Activated gamma-delta T cell treated with Interleukin-2 at 50 U/mL for 16 hours (primary cell): ENCODE results near the gene PDE6D.
A peak's percentile ranks its signal among the peaks of the same experiment; 100 is the strongest.

ENCODE experiments used
- DNase-seq: peaks from one replicate; pipeline ENCODE4 v3.0.0-alpha.2; 2020

PDE6D gene

DNA sequence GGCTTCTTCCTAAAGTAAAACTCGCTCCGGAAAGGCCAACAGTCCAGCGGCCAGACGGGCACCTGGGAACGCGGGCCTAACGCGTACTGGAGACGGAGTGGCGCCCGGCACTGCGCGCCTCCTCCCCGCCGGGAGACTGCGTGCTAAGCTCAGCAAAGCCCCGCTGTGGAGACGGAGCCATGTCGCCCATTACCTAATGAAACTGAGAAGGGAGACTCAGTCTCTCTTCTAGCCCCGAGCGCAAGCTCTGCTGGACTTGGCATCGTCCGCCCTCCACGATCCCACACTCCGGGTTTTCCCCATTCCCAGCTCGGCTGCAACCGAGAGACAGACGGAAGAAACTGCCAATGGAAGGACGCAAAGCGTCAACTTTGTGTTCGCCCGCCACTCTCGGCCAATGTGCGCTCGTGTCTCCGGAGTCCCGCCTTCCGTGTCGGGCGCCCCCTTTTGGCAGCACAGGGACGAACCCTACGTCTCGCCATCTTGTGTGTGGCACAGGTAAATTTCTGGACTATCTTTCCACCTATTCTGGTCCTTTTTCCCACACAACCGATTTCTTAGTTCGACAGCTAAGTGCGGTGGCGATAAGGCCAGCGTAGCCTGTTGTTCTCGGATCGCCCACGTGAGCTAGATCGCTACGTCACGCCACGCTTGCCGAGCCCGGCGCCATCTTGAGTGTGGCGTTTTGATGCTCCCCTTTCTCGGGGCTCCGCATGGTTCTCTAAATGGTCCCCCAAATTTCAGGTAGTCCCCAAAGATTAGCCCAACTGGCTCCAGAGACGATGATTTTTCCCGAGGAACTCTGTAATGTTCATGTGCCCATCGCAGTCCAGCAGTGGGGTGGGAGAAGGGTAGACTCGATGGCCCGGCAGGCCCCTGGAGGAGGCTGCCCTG lies 74.1 kb downstream of the PDE6D start:
- peak; percentile 97 for DNase-seq

DNA sequence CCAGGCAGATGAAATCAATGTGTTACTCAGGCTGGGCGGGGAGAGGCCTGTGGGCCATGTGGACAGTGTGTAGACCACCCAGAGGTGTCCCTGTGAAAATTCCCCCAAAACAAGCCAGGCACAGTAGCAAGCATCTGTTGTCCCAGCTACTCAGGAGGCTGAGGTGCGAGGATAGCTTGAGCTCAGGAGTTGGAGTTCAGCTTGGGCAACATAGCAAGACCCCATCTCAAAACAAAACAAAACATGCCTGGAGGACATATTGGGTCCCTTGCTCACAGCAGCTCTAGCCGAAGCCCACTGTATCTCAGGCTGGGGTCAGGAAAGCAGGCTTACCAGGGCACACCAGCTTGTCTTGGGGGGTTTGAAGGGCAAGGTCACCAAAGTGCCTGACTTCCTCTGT lies 77.1 kb downstream of the PDE6D start:
- no peak for DNase-seq

DNA sequence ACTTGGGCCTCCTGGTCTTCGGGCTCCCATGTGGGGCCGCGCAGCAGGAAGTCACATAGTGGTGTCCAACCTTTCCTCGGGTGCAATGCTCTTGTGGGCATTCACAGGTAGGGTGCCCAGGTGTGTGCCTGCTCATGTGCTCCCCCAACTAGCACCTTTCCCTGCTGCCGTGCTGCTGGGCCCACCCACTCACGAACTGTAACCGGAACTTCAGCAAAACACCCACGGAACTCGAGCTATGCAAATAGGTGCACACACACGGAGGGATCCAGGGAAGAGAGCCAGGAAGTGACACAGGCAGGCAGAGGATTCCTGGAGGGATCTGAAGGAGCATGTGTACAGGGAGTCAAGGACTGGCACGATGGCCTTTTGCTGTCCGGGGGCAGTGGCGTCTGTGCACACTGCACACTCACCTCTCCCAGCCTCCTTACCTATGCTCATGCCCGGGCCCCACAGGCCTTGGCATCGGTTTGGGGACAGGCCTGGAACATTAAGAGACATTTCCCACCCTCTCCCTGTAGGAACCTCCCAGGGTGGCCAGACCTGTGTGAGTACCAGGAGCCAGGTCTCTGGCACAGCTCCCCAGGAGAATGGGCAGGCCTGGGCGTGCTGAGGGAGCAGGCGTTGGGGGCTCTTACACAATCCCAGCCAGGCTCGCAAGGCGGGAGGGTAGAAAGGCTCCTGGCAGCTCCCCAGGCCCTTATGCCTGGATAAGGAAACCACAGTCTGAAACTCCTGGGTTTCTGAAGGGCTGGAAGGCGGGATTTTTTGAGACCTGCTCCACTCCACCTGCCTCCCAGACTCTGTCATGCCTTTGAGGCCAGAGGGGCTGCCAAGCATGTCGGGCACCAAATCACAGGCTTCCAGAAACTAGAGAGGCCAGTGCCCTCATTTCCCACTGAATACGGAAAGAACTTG lies 79.4 kb downstream of the PDE6D start:
- no peak for DNase-seq

DNA sequence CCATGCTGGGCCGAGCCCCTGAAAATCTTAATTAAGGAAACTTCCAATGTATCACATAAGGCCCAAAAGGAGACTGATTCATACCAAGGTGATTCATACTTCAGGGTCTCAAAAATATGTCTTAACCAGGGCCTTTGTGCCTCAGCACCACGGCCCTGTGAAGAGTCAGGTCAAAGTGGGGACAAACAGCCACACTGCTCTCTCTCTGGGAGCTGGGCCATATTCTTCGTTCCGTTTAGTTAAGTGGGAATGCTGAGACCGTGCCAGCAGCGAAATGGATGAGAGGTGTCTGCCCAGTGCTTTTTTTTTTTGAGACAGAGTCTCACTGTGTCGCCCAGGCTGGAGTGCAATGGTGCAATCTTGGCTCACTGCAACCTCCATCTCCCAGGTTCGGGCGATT lies 82.1 kb downstream of the PDE6D start:
- no peak for DNase-seq

DNA sequence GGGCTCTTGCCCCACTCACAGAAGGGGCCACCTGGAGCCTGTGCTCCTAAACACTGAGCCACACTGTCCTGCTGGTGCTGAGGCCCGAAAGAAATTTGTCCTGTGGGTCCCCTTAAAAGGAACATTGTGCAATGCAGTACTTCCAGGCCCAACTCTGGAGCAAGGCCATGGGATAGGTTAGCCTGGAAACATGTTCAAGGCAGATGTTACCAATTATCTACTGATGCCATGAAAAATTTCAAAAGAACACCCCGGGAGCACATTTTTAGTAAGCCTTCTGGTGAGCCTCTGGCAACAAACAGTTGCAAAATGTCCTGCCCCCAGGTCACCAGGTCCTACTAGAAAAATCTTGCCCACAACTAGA lies 85.1 kb downstream of the PDE6D start:
- no peak for DNase-seq

DNA sequence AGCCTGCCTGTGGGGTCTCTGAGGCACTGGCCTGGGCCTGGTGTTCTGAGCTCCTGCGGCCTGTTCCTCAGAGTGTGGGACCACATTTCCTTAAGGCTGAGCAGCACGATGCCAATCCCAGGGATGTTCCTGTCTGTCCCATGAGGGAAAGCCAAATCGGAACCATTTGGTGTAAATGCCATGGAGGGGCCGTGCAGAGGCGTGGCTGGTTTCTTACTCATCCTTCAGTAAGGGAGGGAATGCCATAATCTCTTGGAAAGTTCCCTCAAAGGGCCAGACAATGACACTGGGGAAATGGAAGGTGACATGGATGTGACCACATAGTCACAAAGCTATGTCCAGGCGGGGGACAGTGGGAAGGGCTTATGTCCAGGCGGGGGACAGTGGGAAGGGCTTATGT lies 87.1 kb downstream of the PDE6D start:
- no peak for DNase-seq

DNA sequence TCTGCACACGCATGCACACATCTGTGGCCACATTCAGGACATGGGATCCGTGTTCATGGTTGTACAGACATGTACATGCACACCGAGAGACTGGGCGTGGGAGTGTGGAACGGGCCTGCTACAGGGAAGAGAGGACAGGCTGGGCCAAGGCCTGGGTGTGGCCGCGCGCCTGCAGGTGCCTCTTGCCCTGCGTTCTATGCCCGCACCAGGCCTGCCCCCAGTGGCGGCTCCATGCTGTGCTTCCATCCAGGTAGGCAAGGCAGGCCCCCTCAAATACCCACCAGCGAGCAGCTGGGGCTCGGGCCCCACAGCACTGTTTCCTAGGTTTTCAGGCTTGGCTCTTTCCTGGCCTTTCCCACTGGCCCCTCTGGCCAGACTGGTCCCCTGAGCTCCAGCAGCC lies 88.2 kb downstream of the PDE6D start:
- DNase-seq, result no peak

DNA sequence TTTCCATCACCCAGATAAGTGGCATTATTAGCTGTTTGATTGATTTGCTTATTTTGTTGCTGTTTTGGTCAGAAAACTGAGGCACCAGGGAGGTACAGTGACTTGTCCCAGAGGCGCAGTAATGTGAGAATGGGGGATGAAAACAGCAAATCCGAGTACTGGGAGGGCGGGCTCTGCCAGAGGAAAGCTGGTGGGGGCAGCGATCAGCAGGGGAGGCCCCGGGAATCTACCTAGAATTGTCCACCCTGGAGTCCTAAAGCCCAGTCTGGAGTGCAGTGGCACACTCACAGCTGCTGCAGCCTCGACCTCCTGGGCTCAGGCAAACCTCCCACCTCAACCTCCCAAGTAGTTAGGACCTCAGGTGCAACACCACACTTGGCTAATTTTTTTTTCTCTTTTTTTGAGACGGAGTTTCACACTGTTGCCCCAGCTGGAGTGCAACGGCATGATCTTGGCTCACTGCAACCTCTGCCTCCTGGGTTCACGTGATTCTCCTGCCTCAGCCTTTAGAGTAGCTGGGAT lies 89.8 kb downstream of the PDE6D start:
- no peak for DNase-seq

DNA sequence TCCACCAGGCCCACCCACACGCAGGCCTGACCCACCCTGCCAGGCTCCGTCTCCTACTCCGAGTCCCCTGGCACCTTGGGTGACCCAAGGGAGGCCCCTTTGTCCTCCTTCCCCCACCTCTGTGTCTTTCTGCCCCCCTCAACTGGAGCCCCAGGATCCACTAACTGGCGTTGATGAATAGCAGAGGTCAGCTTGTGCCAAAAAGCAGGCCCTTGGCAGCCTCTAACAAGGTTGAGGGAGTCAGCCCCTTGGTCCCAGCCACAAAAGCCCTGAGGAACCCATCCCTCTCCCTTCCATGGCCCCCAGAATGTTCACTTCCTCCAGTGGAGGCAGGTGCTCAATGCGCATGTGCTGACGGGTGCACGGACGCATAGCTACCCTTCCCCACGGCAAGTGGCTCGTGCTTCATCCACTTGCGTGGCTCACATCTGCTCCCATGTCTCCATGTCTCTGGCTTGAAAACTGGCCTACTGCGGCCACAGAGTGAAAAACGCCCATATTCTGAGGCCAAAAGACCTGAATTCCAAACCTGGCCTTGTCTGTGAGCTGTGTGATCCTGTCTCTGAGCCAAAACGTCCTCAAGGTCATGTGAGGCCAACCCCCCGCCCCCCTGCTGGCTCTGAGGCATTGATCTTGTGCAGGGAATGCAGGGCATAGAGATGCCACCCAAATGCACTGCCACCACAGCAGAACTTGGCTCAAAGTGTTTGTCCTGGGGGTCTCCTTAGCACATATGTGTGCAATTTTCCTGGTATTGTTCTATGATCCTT lies 91.8 kb downstream of the PDE6D start:
- DNase-seq, result no peak

DNA sequence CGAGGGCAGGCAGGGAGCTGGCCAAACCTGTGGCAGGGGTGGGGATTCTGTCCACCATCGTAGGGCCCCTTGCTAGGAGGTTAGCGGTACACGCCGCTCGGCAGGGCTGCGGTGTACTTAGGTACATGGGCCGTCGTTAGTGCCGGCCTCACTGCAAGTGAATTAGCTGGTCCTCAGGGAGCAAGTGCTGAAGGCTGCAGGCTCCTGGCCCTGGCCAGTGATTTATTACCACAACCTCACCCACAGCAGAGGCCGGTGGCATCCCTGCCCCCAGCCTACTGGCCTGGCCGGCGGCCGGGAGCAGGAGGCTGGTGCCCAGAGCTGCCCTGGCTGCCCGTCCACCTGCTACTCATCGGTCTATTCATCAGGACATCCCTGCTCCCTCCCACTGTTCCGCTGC lies 92.4 kb downstream of the PDE6D start:
- no peak for DNase-seq

DNA sequence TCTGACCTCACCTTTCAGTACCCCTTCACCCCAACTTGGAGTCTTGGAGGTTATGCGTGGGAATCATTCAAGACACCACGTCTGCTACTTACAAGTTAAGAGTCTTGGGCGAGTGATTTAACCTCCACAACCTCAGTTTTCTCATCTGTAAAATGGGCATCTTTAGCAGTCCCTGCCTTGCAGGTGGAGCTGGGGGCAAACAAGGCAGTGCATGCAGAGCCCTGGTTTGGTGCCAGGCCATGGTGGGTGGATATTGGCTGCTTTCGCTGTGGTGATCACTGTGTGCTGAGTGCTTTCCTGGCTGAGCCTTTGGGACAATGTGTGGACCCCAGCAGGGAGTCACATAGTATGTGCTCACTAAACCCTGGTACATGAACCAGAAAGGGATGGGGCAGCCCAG lies 93.1 kb downstream of the PDE6D start:
- DNase-seq, result no peak

DNA sequence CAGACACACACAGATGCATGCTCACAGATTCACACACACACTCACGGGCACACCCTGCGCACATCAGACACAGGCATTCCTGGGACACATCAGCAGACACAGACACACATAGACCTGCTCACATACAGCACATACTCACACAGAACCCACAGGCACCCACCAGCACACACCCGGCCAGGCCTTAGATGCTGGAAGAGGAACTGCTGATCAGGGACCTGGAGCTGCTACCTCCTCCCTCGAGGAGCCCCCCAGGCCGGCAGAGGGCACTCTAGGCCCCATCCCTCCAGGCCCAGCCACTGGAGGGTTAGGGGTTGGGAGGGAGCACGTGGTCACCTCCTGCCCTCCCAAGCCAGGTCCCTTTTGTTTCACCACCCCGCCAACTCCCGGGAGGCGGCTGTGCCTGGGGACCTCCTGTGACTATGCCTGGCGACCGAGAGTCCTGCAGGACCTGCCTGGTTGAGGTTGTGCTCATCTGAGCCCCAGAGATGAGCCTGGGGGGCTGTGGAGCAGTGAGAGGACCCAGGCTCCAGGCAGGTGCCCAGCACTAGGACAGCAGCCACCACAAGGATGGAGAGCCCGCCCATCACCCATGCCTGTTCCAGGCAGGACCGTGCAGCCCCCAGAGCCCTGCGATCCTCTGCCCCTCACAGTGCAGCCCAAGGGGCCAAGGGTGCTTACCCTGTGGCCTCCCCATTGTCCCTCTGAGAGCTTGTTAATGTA lies 93.8 kb downstream of the PDE6D start:
- DNase-seq, result peak; percentile 68

DNA sequence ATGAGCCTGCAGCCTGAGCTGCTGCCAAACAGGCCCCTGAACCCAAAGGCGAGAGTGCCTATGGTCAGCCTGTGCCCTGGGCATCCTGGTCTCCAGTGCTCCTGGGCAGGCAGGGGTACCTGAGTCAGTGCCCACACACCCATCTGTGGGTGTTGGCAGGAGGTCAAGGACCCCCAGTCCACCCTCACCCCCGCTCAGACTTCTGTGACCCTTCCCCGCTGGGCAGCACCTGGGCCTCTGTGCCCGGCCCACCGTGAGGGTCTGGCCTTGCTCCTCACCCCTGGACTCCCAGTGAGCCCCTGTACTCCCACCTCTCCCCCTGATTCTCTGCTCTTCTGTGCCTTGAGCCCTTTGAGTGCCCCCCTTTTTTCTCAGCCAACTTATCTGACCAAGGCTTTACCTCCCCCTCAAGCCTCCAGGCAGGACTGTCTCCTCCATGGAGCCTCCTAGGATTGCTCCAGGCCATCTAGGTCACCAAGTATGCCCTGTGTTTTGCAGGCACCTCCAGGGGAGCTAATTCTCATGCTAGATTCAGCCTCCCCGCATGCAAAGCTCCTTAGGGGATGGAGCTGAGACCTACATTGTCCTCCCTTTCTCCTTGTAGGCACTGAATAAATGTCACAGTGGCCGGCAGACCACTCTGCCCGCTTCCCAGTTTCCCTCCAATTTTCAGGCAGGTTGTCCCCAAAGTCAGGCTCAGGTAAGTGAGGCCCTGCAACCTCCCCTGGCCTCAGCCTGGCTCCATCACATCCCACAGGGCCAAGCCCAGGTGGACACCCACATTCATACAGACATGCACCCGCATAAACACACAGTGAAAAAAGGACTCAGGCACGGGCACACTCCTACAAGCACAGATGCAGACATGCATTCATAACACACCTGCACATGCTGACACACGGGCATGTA lies 94.6 kb downstream of the PDE6D start:
- no peak for DNase-seq

DNA sequence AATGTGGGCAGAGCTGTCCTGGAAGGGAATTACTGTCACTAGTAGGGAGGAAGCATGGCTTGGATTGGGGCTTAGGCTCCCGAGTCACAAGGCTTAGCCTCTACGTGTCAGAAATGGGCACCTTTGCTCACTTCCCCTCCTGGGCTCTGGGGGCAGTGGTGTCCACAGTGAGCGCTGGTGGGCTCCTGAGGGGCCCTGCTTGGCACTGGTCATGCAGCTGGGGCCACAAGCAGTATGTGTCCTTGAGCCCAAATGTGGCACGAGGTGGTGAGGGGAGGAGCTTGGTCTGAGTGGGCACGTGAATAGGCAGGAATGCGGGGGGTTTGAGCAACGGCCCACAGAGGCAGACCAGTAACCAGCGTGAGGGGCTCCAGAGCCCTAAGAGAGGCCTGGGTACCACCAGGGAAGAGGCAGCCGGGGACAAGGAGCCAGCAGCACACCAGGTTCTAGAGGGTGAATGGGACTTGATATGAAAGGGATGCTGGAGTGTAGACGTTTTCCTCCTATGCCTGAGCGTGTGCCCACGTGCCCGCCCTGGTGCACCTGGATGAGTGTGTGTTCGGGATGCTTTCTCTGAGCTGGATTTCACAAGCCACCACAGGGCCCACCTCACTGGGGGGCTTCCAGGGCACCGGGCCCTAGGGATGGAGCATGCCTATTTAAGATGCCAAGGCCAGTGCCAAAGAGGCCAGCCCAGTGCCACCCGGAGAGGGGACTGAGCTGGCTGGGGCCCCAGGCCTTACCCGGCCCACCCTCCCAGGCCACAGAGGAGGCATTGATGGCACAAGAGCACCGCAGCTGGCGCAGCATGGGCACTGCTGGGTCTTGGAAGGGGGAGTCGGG lies 95.5 kb downstream of the PDE6D start:
- DNase-seq, result no peak

DNA sequence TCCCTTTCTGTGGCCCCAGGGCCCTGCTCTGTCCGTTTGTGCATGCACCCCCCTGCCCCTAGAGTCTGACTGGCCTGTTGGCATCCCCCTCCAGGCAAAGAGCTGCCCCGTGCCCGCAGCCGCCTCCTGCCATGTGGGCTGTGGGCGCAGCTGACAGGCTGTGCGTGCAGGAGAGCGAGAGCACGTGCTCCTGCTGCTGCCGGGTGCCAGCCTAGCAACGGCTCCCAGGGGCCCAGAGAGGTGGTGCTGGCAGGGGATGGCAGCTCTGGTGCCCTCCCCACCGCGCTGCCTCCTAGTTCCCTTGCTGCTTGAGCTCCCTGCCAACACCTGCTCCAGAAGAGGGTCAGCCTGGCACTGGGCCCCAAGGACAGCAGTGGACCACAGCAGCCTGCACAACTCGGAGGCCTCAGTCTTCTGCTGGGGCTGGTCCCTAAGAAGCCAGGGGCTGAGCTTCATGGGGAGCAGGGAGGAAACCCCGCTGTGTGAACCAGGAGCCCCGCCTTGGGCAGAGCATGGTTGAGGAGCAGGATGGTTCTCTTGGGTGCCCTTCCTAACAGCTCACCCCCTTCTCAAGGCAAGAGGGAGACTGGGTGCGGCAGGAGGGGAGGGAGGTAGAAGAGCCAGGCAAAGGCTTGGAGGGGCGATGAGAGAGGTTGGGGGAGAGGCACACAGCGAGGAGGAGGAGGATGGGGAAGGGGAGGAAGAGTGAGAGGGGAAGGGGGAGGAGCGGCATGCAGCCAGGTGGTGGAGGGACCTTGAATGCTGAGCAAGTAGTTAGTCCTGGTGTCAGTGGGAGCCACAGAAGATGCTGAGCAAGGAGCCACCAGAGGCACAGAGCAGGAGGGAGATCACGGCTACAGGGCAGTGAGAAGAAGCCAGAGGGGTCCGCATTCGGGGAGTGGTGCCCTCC lies 96.5 kb downstream of the PDE6D start:
- DNase-seq, result no peak

DNA sequence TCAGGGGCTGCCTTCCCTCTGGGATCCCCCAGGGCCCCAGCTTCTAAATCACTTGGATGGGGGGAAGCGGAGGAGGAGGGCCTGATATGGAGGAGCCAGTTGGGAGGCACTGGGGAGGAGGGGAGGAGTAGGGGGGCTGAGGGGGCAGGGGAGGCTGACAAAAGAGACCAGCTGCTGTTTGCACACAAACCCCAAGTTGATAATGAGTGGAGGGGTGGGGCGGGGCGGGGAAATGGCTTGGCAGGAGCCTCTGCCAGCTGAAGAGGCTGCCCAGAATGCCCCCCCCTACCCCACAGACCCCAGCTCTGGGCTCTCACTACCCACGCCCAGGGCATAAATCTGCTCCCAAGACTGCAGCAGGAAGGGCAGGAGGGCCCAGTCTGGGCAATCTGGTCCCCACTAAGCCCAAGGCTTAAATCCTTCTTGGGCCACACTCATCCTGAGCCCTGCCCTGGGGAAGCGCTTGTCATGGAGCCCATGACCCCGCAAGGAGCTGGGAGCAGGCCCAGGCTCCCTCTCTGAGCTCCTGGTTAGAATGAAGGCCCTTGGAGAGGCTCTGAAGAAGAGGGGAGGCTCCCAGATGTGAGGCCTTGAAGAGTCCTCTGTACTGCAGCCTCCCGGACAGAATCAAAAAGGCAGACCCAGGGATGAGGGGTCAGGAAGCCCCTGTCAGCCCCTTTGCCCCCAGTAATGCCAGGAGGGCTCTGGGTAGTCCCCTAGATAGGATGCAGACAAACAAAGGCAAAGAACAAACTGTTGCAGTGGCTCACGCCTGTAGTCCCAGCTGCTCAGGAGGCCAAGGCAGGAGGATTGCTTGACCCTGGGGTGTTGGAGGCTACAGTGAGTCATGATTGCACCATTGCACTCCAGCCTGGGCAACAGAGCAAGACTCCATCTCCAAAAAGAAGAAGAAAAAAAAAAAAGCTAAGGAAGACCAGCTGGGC lies 97.5 kb downstream of the PDE6D start:
- DNase-seq, result no peak

DNA sequence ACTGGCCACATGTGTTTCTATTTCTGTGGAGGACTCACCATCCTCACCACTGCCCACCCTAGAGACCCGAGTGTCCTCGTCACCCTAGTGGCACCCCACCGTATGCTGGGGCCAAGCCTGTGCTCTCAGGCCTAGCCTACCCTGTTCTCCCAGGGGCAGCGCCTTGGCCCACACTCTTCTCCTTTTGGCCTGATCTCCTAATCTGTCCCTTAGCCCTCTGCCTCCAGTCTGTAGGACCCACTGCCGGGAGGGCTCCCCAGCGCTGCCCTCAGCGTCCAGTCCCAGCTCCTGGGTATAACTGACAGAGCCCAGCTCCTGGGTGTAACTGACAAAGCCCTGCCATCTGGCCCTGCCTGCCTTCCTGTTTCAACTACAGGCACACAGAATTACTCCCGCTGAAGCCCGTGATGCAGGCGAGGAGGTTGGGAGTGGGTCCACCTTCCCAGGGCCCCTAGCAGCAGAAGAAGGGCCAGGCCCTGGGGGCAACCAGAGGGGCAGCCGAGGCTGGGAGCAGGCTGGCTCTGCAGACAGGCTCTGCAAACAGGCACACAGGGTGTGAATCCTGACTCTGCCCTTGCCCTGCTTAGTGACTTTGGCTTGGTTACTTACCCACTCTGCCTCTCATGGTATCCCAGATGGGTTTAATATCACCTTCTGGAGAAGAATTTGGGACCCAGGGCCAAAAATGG lies 98.3 kb downstream of the PDE6D start:
- no peak for DNase-seq
